Upper lobe of left lung (tissue), 6 donors: ENCODE data around the gene PAK2. TPM values are rescaled to one million over a fixed set of nuclear protein-coding genes. Genes with fewer than 3 reads are reported as not detected.
"Not testable (repeated sequence)": the region's sequence is repeated elsewhere in the genome, so short reads cannot be mapped to it uniquely, and the experiment has no call there.

Experiments
- ATAC-seq, 2 donors: fragments of 200-7000 bp; cut with Tn5 transposase; one replicate each; pipeline ENCODE4 v1.9.1; 2022; ENCODE audit warnings: mild to moderate bottlenecking in 2 of 2, moderate library complexity in 2 of 2; ENCODE audit not compliant: low FRiP score in 2 of 2
- DNase-seq, 2 donors: peaks; one replicate each; pipeline ENCODE4 v3.0.0-alpha.2; 2019 to 2020
- H3K27ac ChIP-seq, 4 donors: fragments of 200-600 bp; sonication (generic); one replicate each; pipeline ENCODE4 v1.5.1; 2016 to 2019
- H3K27me3 ChIP-seq, 4 donors: fragments of 200-600 bp; sonication (generic); one replicate each; pipeline ENCODE4 v1.5.1; 2017 to 2019
- H3K36me3 ChIP-seq, 4 donors: fragments of 200-600 bp; sonication (generic); one replicate each; pipeline ENCODE4 v1.5.1; 2016 to 2019
- H3K4me1 ChIP-seq, 4 donors: fragments of 200-600 bp; sonication (generic); one replicate each; pipeline ENCODE4 v1.5.1; 2018 to 2019
- H3K4me3 ChIP-seq, 4 donors: fragments of 200-600 bp; sonication (generic); one replicate each; pipeline ENCODE4 v1.5.1; 2017 to 2019; ENCODE audit warnings: mild to moderate bottlenecking in 2 of 4, moderate library complexity in 1 of 4
- H3K9me3 ChIP-seq, 4 donors: fragments of 200-600 bp; sonication (generic); one replicate each; pipeline ENCODE4 v1.5.1; 2018 to 2019
- EP300 ChIP-seq, 4 donors: sonication (generic); formaldehyde crosslinking; IDR thresholded peaks; one replicate each; pipeline ENCODE4 v1.5.1; 2017; ENCODE audit warnings: antibody characterized with exemption in 4 of 4, control low read depth in 2 of 4
- POLR2A ChIP-seq, 4 donors: fragments of 450-650 bp; IDR thresholded peaks; one replicate each; pipeline ENCODE4 v1.5.1; 2016 to 2017; ENCODE audit warnings: antibody characterized with exemption in 4 of 4, mild to moderate bottlenecking in 2 of 4
- POLR2AphosphoS5 ChIP-seq, 2 donors: sonication (generic); formaldehyde crosslinking; IDR thresholded peaks; one replicate each; pipeline ENCODE4 v1.5.1; 2017; ENCODE audit warnings: antibody characterized with exemption in 2 of 2
- WGBS, 2 donors: methylation state at CpG; one replicate each; pipeline ENCODE4 v1.1.5; 2017 to 2018; 5-methylcytosine and 5-hydroxymethylcytosine counted together
- total RNA-seq, 6 donors: library from RNA; depleted of rRNA in 4 of 6; stranded (reverse); fragments of >200 nt in 4 of 6; gene quantifications; one replicate each; pipeline versions ENCODE4 v1.1.0 to v1.2.1, GENCODE V29; 2016 to 2021
- TF ChIP-seq, protein P1 (sequence below), 6 experiments: fragments of 450-650 bp in 4 of 6; fragments of 200-600 bp in 2 of 6; sonication (generic) in 2 of 6; IDR thresholded peaks; one replicate each; pipeline ENCODE4 v1.5.1; 2016 to 2019; ENCODE audit warnings: antibody characterized with exemption in 6 of 6
- donor health status: DM: no; HTN: no; CAD: no; lungs with moderate emphysema.
- donor health status: DM: no; HTN: yes; CAD: no; lungs with severe emphysema.

The PAK2 gene
- total RNA-seq, 6 donors from 2014 or later = 24.7 to 82.2 (median 60.1) TPM

DNA sequence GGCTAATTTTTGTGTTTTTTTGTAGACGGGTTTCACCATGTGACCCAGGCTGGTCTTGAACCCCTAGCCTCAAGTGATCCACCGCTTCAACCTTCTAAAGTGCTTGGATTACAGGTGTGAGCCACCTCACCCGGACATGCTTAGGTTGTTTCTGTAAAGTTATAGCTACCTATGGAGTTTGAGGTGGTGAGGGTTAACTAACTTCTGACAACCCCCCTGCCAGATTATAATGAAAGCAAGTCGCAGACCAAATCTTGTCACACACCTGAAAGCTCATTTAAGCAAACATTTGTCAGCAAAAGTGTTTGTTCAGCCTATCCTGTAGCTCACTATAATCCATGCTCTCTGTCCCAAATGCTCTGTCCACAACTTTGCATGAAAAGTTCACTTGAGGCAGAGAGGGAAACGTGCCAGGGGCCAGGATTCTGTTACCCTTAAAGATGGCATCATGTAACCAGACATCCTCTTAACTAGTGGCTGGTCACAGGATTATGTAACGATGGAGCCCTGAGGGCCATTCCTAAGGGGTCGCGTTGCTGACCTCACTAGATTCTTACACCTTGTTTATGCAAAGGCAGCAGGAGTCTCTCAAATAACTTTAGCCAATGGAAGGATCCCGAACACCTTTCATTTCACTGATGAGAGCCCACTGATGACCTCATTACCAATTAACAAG is 103.9 kb downstream of the PAK2 start:
- no peak for DNase-seq
- WGBS, 2 donors = 72 to 76% methylated on average over 9 of the region's 9 CpGs
- Histone ChIP-seq H3K36me3 (no peaks in the 10 kb centered on the region), H3K4me3 (no peak overlapping the region), H3K27me3 (no peaks in the 10 kb centered on the region), H3K9me3 (no peaks in the 10 kb centered on the region), H3K27ac (no peak overlapping the region), H3K4me1 (no peaks in the 10 kb centered on the region)
- TF ChIP-seq POLR2AphosphoS5 (IDR thresholded peaks at IDR 0.05) (no peak), EP300 (IDR thresholded peaks at IDR 0.05) (no peak), POLR2A (IDR thresholded peaks at IDR 0.05) (no peak)
- TF ChIP-seq, protein P1, sequence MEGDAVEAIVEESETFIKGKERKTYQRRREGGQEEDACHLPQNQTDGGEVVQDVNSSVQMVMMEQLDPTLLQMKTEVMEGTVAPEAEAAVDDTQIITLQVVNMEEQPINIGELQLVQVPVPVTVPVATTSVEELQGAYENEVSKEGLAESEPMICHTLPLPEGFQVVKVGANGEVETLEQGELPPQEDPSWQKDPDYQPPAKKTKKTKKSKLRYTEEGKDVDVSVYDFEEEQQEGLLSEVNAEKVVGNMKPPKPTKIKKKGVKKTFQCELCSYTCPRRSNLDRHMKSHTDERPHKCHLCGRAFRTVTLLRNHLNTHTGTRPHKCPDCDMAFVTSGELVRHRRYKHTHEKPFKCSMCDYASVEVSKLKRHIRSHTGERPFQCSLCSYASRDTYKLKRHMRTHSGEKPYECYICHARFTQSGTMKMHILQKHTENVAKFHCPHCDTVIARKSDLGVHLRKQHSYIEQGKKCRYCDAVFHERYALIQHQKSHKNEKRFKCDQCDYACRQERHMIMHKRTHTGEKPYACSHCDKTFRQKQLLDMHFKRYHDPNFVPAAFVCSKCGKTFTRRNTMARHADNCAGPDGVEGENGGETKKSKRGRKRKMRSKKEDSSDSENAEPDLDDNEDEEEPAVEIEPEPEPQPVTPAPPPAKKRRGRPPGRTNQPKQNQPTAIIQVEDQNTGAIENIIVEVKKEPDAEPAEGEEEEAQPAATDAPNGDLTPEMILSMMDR (IDR thresholded peaks at IDR 0.05) = no peak
- no peak for ATAC-seq

DNA sequence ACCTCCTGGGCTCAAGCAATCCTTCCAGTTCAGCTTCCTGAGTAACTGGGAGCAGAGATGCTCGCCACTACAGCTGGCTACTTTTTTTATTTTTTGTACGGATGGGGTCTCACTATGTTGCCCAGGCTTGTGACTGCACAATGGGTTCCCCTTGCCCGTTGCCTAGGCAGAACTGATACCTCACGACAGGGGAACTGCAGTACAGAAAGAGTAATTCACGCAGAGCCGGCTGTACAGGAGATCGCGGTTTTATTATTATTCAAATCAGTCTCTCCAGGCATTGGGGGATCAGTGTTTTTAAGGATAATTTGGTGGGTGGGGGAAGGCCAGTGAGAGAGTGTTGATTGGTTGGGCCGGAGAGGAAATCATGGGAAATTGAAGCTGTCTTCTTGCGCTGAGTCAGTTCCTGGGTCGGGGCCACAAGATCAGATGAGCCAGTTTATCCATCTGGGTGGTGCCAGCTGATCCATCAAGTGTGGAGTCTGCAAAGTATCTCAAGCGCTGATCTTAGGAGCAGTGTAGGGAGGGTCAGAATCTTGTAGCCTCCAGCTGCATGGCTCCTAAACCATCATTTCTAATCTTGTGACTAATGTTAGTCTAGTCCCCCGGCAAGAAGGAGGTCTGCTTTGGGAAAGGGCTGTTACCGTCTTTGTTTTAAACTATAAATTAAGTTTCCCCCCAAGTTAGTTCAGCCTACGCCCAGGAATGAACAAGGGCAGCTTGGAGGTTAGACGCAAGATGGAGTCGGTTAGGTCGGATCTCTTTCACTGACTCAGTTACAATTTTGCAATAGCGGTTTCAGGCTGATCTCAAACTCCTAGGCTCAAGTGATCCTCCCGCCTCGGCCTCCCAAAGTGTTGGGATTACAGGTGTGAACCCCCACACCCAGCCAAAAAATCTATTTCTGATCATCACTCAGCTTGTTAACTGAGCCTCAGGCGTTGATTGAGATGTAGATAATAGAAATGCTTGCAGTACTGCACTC is 104.9 kb downstream of the PAK2 start:
- DNase-seq, H3K27me3 ChIP-seq, H3K4me3 ChIP-seq, H3K9me3 ChIP-seq, H3K36me3 ChIP-seq, ATAC-seq, H3K27ac ChIP-seq, H3K4me1 ChIP-seq: not testable (repeated sequence)
- 84 to 87% methylated on average over 19 to 22 of the region's 22 CpGs for WGBS, 2 donors

DNA sequence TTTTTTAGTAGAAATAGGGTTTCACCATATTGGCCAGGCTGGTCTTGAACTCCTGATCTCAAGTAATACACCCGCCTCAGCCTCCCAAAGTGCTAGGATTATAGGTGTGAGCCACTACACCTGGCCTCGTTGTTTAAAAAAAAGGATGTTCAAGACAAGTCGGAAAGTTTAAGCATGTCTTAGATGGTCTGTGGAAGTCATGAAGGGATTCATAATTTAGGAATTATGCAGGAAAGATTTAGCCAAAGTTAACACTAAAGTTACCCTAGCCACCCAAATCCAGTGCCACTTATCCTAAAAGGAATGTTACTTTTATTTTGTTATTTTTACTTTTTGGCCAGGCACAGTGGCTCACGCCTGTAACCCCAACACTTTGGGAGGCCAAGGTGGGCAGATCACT is 108.7 kb downstream of the PAK2 start:
- not testable (repeated sequence) for DNase-seq, ATAC-seq, H3K36me3 ChIP-seq, H3K4me1 ChIP-seq, H3K27me3 ChIP-seq, H3K4me3 ChIP-seq, H3K27ac ChIP-seq, H3K9me3 ChIP-seq
- WGBS, 2 donors = 91 to 97% methylated on average over 4 of the region's 4 CpGs

GRCh38 chr3:196849180-196849741 is 109.6 kb downstream of the PAK2 start:
- WGBS, 2 donors = 82 to 84% methylated on average over 11 of the region's 11 CpGs
- Histone ChIP-seq H3K27ac (no peak overlapping the region), H3K4me1 (no peaks in the 10 kb centered on the region), H3K27me3 (no peaks in the 10 kb centered on the region), H3K4me3 (no peak overlapping the region), H3K36me3 (no peaks in the 10 kb centered on the region), H3K9me3 (no peaks in the 10 kb centered on the region)
- no peak for DNase-seq
- no peak for ATAC-seq
- TF ChIP-seq EP300 (IDR thresholded peaks at IDR 0.05) (no peak), POLR2A (IDR thresholded peaks at IDR 0.05) (no peak), POLR2AphosphoS5 (IDR thresholded peaks at IDR 0.05) (no peak)
- TF ChIP-seq, protein P1 (IDR thresholded peaks at IDR 0.05) = no peak

- H3K4me1 ChIP-seq, H3K9me3 ChIP-seq, H3K36me3 ChIP-seq, H3K27ac ChIP-seq, H3K4me3 ChIP-seq, DNase-seq, H3K27me3 ChIP-seq, ATAC-seq: not testable (repeated sequence)
- WGBS, 2 donors = 90 to 93% methylated on average over 8 of the region's 8 CpGs
These were observed 123.3 kb downstream of the PAK2 start for GRCh38 chr3:196863000-196863399.

GRCh38 chr3:196867155-196867506 is 127.5 kb downstream of the PAK2 start:
- peaks cover 17 to 39% (median 19%) of the 10 kb centered on the region in 4 donors for H3K4me1 ChIP-seq
- peak overlapping the region; percentile 23 to 100 (median 92) for H3K4me3 ChIP-seq
- whole genome bisulfite sequencing, 2 donors = 37 to 42% methylated on average over 6 of the region's 6 CpGs
- ATAC-seq (no peak), DNase-seq (no peak)
- H3K27me3 ChIP-seq = no peaks in the 10 kb centered on the region
- TF ChIP-seq, protein P1 (IDR thresholded peaks at IDR 0.05) = no peak
- no peak for TF ChIP-seq POLR2AphosphoS5 (IDR thresholded peaks at IDR 0.05)
- H3K27ac ChIP-seq = peak overlapping the region; percentile 92 to 99 (median 94)
- no peaks in the 10 kb centered on the region for H3K9me3 ChIP-seq
- peaks cover 0 to 8% (median 0%) of the 10 kb centered on the region in 4 donors for H3K36me3 ChIP-seq
